Right ventricle myocardium superior (tissue), 1 donor: ENCODE results near the gene ADAM12. TPM values are rescaled to one million over a fixed set of nuclear protein-coding genes. Genes with fewer than 3 reads are reported as not detected.
A peak's percentile ranks its signal among the peaks of the same experiment; 100 is the strongest.
"Not testable (repeated sequence)": the region's sequence is repeated elsewhere in the genome, so short reads cannot be mapped to it uniquely, and the experiment has no call there.

Experiments used
- ATAC-seq: fragments of 200-7000 bp; cut with Tn5 transposase; one replicate; pipeline ENCODE4 v1.9.1; 2020; ENCODE audit warnings: mild to moderate bottlenecking; ENCODE audit not compliant: poor library complexity
- DNase-seq: peaks from one replicate; pipeline ENCODE4 v3.0.0-alpha.2; 2020
- intact Hi-C: fragments of 100-400 bp; cut with DNase I; formaldehyde crosslinking; loops from one replicate; pipeline ENCODE4 v1.11.2; 2022
- total RNA-seq: library from RNA; stranded (reverse); fragmentation: NEBNext Ultra II Directional; extraction: Animal tissue kit (Norgen Biotek cat#: 25700); gene quantifications from one replicate; pipeline ENCODE4 v1.2.1, GENCODE V29; 2021
- donor health status: DM: no; HTN: yes; CAD: no; lungs with severe emphysema.

ADAM12 gene
- total RNA-seq, 1 donor from 2014 or later = 0.38 TPM

DNA sequence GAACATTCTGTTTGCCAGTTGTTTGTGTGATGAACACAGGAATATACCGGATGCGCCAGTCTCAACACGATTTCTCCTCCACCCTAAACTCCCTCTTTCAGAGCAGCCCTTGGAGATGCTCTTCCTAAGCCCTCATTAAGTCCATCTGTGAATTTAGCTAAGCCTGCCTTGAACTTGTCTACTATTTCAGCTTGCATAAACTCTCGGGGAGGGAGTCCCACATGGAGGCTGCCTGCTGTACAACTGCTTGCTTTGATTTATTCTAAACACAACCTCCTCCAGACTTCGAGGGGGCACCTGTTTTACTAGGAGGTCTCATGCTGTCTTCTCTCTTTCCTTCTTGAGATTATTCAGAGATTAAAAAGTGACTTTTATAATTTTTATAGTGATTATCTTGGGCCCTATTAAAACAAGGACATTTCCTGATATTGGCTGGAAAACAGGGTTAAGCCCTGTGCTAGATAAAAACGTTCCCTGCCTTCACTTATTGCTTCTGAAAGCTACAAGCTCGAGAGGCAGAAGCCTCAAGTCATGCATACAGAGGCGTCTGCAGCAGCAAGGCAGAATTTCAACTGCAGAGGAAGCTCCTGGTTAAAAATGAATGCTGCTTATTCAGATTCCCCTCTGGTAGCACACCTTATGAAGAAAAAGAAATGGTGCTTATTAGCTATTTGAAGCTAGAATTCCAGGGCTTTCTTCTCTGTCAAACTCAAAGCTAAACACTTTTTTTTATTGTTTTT, 317.6 kb downstream of the ADAM12 start:
- no peak for ATAC-seq
- intact Hi-C loops = no loop called here
- DNase-seq = no peak

GRCh38 chr10:126068322-126068721, 320.0 kb downstream of the ADAM12 start:
- intact Hi-C loops = no loop called here
- ATAC-seq (no peak), DNase-seq (no peak)

DNA sequence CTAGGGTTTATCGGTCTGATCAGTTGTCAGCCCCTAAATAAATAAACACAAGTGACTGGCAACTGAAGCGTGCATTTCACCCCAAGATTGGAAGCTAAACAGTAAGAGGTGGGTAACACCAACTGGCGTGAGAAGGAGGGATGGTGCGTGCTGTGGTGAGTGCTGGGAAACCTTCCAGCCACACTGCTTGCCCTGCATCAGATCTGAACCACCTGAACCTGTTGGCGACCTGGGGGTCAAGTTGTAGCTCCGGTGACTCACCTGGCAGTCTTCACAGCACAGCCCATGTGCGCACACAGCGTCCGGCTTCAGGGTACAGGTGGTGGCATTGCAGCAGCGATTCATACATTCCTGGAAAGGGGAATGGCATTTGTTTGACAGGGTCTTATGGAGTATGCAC, 321.8 kb downstream of the ADAM12 start:
- ATAC-seq (no peak), DNase-seq (no peak)
- intact Hi-C loops = no loop called here

DNA sequence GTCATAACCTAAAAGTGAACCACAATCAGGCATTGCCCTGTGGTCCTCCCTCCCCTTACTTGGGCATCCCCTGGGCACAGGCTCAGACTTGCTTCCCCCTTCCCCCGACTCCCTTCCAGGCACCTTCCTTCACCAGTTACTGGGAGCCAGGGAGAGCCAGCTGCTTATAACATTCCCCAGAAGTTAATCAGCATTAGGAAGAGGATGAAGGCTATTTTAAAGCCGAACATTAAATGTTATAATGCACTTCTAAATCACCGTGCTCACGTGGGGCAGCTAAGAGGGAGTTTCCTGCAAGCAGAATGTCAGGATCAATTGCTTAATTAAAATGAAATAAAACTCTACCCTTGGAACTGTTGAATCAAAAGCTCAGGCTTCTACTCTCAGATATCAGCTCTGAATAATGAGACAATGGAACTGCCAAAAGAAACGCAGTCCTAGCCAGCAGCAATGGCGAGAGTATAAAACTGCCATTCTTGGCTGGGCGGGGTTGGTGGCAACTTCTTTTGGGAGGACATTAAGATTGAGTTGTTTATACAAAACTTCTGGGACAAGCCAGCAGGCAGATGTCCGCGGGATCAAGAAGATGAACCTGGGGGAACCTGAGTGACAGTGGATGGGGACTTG, 322.4 kb downstream of the ADAM12 start:
- no peak for DNase-seq
- intact Hi-C loops = no loop called here

GRCh38 chr10:126064512-126064911, 323.8 kb downstream of the ADAM12 start:
- no peak for DNase-seq
- intact Hi-C loops = no loop called here
- no peak for ATAC-seq

More for the DNA sequence above, 322.4 kb downstream of the ADAM12 start:
- no peak for ATAC-seq

DNA sequence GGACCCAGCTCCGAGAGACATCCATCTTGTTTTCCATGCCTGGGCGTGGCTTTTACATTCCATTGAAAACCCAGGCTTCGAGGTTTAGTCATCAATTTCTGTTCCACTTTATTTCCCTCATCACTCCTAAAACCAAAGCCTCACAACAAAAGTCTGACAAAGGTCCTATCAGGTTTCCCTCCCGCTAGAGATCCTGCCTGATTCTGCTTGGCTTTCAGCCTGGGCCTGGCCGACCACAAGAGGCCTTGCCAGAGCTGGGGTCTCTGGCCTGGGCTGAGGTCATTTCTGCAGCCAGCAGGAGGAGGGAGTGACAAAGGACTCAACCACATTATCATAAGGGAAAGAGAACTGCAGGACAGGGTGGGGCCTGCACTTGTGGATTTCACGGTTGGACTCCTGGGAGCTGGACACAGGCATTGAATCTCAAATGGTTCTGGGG, 324.9 kb downstream of the ADAM12 start:
- DNase-seq (no peak), ATAC-seq (no peak)
- intact Hi-C loops = no loop called here

DNA sequence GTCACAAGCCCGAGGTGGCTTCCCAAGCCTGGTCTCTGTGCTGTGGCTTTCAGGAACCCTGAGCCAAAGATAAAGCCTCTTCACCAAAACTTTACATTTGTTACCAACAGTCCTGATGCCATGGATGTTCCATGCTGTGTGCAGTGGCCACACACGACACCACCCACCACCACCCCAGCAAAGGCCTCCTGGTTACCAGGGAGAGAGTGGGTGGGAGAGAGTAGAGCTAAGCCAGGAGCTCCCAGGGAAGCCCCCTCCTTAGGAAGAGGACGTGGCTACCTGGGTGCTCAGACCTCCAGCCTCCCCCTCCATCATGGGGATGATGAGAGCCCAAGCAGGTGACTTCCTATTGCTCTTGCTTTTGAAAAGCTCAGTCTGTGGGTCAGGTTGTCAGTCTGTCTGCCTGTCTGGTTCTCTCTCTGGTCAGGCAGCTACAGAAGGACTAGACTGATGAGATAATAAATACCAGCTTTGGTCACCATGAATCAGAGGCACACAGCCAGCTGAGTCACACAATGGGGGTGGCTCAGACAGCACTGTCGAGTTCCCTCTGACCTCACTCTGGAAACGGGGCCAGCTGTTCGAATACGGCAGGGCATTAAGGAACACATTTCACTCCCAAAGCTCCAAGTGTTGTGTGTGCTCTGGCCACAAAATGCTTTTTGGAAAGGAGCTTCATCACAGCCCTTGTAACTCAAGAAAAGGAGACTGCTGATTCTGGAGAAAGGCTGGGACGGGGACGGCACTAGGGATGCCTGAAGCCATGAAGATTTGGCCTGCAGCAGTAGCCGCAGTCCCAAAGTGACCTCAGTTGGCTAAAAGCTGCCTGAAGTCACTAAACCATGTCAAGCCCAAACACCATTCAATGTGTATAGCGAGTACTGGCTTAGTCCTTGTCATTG, 325.9 kb downstream of the ADAM12 start:
- DNase-seq (peak; percentile 91), ATAC-seq (peak; percentile 92)
- intact Hi-C loops = no loop called here

DNA sequence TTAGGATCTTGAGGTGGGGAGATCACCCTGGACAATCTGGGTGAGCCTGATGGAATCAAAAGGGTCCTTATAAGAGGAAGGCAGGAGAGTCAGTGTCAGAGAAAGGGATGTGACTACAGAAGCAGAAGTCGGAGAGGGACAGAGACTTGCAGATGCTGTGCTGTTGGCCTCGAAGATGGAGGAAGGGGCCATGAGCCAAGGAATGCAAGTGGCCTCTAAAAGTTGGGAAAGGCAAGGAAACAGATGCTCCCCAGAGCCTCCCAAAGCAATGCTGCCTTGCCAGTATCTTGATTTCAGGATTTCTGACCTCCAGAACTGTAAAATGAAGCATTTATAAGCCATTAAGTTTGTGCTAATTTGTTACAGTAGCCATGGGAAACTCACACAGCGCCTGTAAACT, 326.8 kb downstream of the ADAM12 start:
- DNase-seq = no peak
- intact Hi-C loops = no loop called here
- ATAC-seq = no peak

GRCh38 chr10:126060261-126060931, 327.9 kb downstream of the ADAM12 start:
- ATAC-seq (peak; percentile 41), DNase-seq (no peak)
- intact Hi-C loops = no loop called here

GRCh38 chr10:126059076-126059826, 329.0 kb downstream of the ADAM12 start:
- intact Hi-C loops = no loop called here
- no peak for ATAC-seq

GRCh38 chr10:126058507-126058906, 329.8 kb downstream of the ADAM12 start:
- ATAC-seq (no peak), DNase-seq (no peak)
- intact Hi-C loops = no loop called here

More at GRCh38 chr10:126059076-126059826, 329.0 kb downstream of the ADAM12 start:
- DNase-seq = no peak

GRCh38 chr10:126058104-126058503, 330.2 kb downstream of the ADAM12 start:
- DNase-seq (no peak), ATAC-seq (no peak)
- intact Hi-C loops = no loop called here

DNA sequence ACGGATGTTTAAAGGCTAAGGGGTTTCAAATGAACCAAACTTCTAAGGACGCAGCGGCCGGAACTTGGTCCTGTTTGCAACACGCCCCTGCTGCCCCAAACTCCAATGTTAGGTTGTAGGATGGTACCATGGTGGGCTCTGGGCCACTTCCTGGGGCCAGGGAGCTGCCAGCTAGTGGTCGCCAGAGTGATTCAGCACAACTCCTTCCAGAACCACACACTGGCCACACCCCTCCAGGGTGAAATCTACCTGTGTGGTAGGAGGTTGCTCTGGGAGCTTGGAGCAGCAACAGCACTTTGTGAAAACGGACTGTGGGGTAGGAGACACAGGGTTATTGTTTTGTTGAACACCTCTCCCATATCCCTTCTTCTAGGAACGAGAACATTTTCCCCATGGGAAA, 330.8 kb downstream of the ADAM12 start:
- intact Hi-C loops = no loop called here
- DNase-seq = no peak
- no peak for ATAC-seq

- no peak for DNase-seq
- ATAC-seq = no peak
- intact Hi-C loops = no loop called here
Observed at GRCh38 chr10:126054191-126054590, 334.1 kb downstream of the ADAM12 start.

GRCh38 chr10:126052171-126052570, 336.1 kb downstream of the ADAM12 start:
- no peak for ATAC-seq
- no peak for DNase-seq
- intact Hi-C loops = no loop called here

GRCh38 chr10:126049759-126050700, 338.2 kb downstream of the ADAM12 start:
- intact Hi-C loops = no loop called here
- DNase-seq (peak; percentile 54), ATAC-seq (peak; percentile 52)

DNA sequence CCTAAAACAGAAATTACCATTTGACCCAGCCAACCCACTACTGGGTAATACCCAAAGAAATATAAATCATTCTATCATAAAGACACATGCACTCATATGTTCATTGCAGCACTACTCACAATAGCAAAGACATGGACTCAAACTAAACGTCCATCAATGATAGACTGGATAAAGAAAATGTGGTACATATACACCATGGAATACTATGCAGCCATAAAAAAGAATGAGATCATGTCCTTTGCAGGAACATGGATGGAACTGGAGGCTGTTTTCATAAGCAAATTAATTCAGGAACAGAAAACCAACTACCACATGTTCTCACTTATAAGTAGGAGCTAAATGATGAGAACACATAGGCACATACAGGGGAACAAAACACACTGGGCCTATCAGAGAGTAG, 340.5 kb downstream of the ADAM12 start:
- intact Hi-C loops, ATAC-seq: not testable (repeated sequence)

More for the DNA sequence above, 340.5 kb downstream of the ADAM12 start:
- DNase-seq = not testable (repeated sequence)
